ENCODE measurements around the gene OSBPL10.
"Not testable (repeated sequence)": the region's sequence is repeated elsewhere in the genome, so short reads cannot be mapped to it uniquely, and the experiment has no call there.

OSBPL10 gene

DNA sequence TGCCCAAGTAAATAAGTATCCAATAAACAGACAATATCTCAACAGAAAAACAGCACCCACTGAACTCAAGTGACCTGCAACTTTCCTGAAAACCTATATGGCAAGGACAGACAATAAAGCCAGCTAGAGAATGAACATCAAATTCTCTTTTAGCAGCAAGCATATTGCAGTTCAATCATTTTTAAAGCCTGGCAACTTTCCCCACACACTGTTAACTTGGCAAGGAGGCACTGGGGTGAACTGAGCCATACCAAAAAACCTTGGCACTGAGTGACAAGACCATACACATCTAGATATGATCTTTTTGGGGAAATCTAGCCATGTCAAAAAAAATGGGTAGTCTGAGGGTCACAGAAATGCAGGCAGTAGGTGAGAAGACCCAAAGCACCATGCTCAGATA, 273.8 kb downstream of the OSBPL10 start:
- Mint-ChIP-seq H3K36me3 (ENCODE audit: low read depth) (no peaks in the 10 kb centered on the region), H3K27me3 (no peaks in the 10 kb centered on the region), H3K4me1 (ENCODE audit: low read depth) (peaks cover 8% of the 10 kb centered on the region), H3K9me3 (no peaks in the 10 kb centered on the region), H3K4me3 (no peak overlapping the region), H3K27ac (no peak overlapping the region)

DNA sequence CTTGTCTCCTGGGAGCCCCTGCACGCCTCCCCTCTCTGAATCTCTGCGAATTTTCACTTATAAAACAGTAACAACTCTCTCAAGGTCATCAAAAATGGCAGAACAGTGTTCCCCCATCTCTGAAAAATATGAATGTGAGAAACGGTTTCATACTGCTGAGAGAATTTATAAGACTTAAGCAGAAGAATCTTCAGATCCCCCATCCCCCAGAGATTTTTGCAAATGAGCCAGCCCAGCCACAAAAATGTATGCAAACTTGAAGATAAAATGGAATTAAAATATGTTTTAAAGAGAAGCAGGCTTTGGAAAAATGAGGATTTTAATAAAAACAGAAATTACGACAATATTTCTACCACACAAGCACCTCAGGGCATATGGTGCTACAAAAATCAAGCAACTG, 275.3 kb downstream of the OSBPL10 start:
- Mint-ChIP-seq H3K4me3 (no peak overlapping the region), H3K4me1 (ENCODE audit: low read depth) (peaks cover 8% of the 10 kb centered on the region), H3K27ac (no peak overlapping the region), H3K27me3 (no peaks in the 10 kb centered on the region), H3K9me3 (no peaks in the 10 kb centered on the region), H3K36me3 (ENCODE audit: low read depth) (no peaks in the 10 kb centered on the region)

DNA sequence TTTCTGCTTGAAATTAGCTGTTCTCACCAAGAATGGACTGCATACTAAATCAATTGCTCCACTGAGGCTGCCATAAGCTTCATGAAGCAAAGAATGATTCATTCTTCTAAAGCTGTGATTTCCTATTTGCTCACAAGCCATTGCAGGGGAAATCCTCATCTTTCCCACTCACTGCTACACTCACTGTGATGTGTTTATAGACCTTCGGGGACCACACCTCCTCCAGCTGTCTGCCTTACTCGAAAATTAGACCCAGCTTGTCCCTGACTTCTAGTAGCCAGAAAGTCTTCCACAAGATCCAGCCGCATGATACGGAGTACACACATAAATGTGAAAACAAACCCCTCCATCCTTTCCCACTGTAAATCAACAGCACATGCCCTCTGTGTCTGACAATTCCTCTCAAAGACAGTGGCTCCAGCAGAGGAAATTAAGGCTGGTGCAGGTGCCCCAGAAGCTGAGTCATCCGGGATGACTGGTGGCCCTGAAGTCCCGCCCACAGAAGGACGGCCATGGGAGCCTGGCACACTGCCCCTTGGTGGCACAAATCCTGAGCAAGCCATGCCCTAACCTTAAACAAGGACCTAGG, 276.4 kb downstream of the OSBPL10 start:
- no peaks in the 10 kb centered on the region for H3K36me3 Mint-ChIP-seq (ENCODE audit: low read depth)
- peak overlapping the region; percentile 60 for H3K27ac Mint-ChIP-seq
- H3K9me3 Mint-ChIP-seq = no peaks in the 10 kb centered on the region
- peaks cover 8% of the 10 kb centered on the region for H3K4me1 Mint-ChIP-seq (ENCODE audit: low read depth)
- no peaks in the 10 kb centered on the region for H3K27me3 Mint-ChIP-seq
- H3K4me3 Mint-ChIP-seq = peak overlapping the region; percentile 38

DNA sequence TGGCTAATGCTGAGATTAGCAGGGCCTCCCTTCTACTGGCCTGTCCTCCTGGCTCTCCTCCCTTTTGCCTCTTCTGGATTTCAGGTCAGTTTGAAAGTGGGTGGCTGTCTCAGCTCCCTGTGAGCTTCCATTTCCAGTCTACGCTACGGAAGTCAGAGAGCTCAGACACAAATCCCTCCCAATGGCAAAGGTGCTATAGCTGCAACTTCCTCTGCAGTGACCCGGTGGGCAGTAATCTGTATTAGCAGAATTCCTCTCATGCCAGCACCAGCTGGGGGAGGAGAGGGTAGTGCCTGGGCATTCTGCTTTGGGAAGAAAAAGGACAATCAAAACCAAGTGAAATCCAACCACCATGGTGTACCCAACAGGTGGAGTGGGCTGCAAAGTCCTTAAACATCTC, 276.9 kb downstream of the OSBPL10 start:
- H3K36me3 Mint-ChIP-seq (ENCODE audit: low read depth) = no peaks in the 10 kb centered on the region
- H3K27me3 Mint-ChIP-seq = no peaks in the 10 kb centered on the region
- H3K27ac Mint-ChIP-seq = no peak overlapping the region
- H3K4me1 Mint-ChIP-seq (ENCODE audit: low read depth) = peaks cover 8% of the 10 kb centered on the region
- H3K9me3 Mint-ChIP-seq = no peaks in the 10 kb centered on the region
- H3K4me3 Mint-ChIP-seq = no peak overlapping the region

DNA sequence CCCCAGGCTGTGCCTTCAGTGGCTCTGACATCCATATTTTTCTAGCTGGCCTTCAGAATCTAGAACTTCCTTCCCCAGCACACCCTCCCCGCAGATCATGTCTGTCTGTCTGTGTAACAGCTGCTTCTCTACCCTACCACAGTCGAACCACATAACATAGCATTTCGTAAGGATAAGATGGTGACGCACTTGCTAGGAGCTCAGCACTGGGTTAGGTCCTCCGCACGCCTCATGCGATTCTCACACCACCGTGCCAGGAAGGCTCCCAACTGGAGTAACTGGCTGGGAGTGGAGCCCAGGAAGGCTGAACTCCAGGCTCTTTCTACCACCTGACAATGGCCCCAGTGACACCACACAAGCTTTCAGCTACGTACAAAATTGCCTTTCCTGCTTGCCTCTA, 279.8 kb downstream of the OSBPL10 start:
- no peaks in the 10 kb centered on the region for H3K27me3 Mint-ChIP-seq

DNA sequence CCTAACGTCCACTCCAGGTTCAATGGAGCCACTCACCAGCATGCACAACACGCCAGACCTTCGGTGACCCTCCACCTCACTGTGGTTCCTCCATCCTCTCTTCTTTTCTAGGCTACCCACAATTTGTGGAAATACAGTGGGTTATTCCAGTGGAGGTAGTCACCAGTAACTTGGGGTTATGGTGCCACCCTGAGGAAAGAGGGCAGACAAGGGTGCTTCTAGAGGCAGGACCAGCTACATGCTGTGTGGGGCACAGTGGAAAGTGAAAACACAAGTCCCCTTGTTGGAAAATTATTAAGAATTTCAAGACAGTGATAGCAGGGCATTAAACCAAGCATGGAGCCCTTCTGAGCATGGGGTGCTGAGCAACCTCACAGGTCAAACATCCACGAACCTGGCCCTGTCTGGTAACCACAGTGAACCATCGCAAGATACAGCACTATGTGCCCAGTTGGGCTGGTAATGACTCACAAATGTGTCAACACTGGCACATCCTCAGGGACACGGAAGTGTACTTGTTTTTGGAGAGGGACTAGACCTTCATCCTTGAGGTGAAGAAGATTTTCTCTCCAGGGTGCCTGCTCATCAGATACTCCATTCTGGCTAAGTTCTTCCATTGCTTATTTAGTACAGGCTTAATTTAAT, 281.6 kb downstream of the OSBPL10 start:
- no peaks in the 10 kb centered on the region for H3K36me3 Mint-ChIP-seq (ENCODE audit: low read depth)
- no peaks in the 10 kb centered on the region for H3K9me3 Mint-ChIP-seq
- no peaks in the 10 kb centered on the region for H3K27me3 Mint-ChIP-seq

More for the DNA sequence above, 279.8 kb downstream of the OSBPL10 start:
- no peaks in the 10 kb centered on the region for H3K9me3 Mint-ChIP-seq
- H3K4me1 Mint-ChIP-seq (ENCODE audit: low read depth) = peaks cover 8% of the 10 kb centered on the region
- H3K36me3 Mint-ChIP-seq (ENCODE audit: low read depth) = no peaks in the 10 kb centered on the region
- H3K27ac Mint-ChIP-seq = no peak overlapping the region
- no peak overlapping the region for H3K4me3 Mint-ChIP-seq

DNA sequence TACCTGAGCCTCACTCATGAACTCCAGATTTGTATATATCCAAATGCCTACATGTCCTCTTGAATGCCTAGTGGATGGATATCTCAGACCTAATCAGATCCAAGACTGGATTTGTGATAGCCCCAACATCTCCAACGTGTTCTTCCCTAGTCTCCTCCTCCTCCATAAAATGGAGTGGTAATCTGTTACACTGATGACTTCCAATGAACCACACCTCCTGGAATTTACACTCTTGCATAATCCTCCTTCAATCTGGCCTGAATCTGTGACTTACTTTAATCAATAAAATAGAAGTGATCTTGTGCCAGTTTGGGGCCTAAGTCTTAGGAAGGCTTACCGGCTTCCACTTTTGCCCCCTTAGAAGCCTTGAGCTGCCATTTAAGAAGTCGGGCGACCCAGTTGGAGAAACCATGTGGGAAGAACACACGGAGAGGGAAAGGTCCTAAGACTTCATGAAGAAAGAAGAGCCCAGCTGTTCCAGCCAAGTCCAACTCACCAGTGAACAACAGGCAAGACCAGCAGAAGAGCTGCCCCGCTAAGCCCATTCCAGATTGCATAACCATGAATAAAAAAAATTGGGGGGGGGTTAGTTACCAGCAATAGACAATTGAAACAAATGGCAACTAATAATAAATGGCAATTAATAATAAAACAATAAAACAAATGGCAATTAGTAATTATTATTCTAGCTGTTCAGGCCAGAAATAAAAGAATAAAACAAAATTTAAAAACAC, 284.1 kb downstream of the OSBPL10 start:
- no peaks in the 10 kb centered on the region for H3K4me1 Mint-ChIP-seq (ENCODE audit: low read depth)
- no peaks in the 10 kb centered on the region for H3K9me3 Mint-ChIP-seq
- no peak overlapping the region for H3K4me3 Mint-ChIP-seq
- H3K27ac Mint-ChIP-seq = no peak overlapping the region
- H3K27me3 Mint-ChIP-seq = no peaks in the 10 kb centered on the region
- no peaks in the 10 kb centered on the region for H3K36me3 Mint-ChIP-seq (ENCODE audit: low read depth)

More for the DNA sequence above, 281.6 kb downstream of the OSBPL10 start:
- Mint-ChIP-seq H3K4me3 (no peak overlapping the region), H3K4me1 (ENCODE audit: low read depth) (no peaks in the 10 kb centered on the region), H3K27ac (no peak overlapping the region)

DNA sequence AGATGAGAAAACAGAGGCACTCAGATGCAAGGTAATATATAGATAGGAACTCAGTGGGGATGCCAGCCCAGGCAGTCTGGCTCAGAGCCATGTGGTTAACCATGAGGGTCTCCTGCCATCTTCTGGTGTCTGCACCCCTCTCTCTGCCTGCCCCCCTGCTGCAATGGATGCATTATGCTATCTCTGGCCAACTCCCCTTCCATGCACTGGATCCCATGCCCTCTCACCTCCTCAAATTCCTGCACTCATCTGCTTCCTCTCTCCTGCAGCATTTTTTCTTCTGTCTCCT, 285.1 kb downstream of the OSBPL10 start:
- no peaks in the 10 kb centered on the region for H3K4me1 Mint-ChIP-seq (ENCODE audit: low read depth)
- no peak overlapping the region for H3K27ac Mint-ChIP-seq
- peaks cover 3% of the 10 kb centered on the region for H3K36me3 Mint-ChIP-seq (ENCODE audit: low read depth)
- H3K4me3 Mint-ChIP-seq = no peak overlapping the region
- no peaks in the 10 kb centered on the region for H3K9me3 Mint-ChIP-seq
- no peaks in the 10 kb centered on the region for H3K27me3 Mint-ChIP-seq

DNA sequence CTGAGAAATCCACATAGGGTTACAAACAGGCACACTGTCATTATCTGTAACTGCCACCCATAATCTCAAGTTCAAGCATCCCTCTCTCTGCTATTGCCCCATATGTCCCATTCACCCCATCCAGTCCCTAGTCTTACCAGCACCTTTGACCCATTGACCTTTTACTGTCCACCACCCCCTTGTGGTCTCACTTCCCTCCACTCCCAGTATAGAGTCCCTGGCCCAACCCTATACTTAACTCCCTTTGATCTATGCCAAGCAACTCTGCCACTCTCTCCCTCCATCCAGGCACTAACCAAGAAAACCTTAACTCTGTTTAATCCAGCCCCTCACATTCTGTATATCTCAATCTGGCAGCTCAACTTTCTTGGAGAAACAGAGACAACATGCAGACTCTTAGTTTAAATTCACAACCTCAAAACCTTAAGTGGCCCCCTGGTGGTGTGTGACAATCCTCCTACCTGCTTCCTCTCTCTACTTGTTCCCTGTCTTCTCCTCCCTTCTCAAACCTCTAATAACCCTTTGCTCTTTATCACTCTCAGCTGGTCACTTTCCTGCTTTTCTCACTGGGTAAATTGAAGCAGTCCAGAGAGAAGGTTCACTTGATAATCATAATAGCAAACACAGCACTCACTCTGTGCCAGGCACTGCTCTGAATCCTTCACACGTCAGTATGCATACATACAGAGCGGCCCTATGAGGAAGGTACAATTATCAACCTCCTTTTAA, 285.6 kb downstream of the OSBPL10 start:
- Mint-ChIP-seq H3K4me1 (ENCODE audit: low read depth) (no peaks in the 10 kb centered on the region), H3K36me3 (ENCODE audit: low read depth) (peaks cover 7% of the 10 kb centered on the region), H3K4me3 (no peak overlapping the region), H3K27ac (no peak overlapping the region), H3K9me3 (no peaks in the 10 kb centered on the region), H3K27me3 (no peaks in the 10 kb centered on the region)

DNA sequence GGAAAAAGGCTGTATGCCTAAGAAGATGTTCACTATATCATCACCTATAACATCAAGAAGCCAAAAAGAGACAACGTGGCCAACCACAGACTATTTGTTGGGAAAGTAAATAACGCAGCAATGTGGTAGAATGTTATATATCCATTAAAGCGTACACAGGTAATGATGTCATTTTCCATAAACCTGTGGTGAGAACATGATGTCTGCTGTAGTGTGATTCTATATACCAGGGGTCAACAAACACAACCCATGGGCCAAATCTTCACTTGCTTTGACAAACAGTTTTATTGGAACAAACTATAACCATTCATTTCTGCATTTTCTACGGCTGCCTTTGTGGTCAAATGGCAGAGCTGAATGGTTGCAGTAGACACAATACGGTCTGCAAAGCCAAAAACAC, 287.7 kb downstream of the OSBPL10 start:
- H3K36me3 Mint-ChIP-seq (ENCODE audit: low read depth) = peaks cover 7% of the 10 kb centered on the region
- H3K9me3 Mint-ChIP-seq = peaks cover 4% of the 10 kb centered on the region
- H3K27me3 Mint-ChIP-seq = no peaks in the 10 kb centered on the region
- no peaks in the 10 kb centered on the region for H3K4me1 Mint-ChIP-seq (ENCODE audit: low read depth)
- H3K4me3 Mint-ChIP-seq = no peak overlapping the region
- no peak overlapping the region for H3K27ac Mint-ChIP-seq

DNA sequence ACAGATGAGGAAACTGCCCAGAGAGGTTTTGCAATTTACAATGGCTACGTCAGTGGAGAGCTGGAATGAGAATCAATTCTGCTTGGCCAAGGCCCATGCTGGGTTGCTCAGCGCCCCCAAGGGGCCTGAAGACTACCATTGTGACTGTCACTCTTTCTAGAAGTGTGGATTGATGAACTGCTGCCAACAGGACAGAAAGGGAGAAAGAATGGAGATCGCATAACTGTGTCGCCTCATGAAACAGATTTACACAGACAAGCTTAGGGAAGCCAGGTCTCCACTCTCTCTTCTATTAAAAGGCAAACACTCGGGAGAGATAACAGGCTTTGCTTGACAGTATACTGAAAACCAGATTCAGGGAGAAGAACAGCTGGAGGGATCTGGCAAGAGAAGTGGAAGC, 288.3 kb downstream of the OSBPL10 start:
- H3K27me3 Mint-ChIP-seq = no peaks in the 10 kb centered on the region
- H3K36me3 Mint-ChIP-seq (ENCODE audit: low read depth) = peaks cover 7% of the 10 kb centered on the region
- no peak overlapping the region for H3K27ac Mint-ChIP-seq
- H3K4me1 Mint-ChIP-seq (ENCODE audit: low read depth) = no peaks in the 10 kb centered on the region
- no peak overlapping the region for H3K4me3 Mint-ChIP-seq
- peaks cover 4% of the 10 kb centered on the region for H3K9me3 Mint-ChIP-seq

DNA sequence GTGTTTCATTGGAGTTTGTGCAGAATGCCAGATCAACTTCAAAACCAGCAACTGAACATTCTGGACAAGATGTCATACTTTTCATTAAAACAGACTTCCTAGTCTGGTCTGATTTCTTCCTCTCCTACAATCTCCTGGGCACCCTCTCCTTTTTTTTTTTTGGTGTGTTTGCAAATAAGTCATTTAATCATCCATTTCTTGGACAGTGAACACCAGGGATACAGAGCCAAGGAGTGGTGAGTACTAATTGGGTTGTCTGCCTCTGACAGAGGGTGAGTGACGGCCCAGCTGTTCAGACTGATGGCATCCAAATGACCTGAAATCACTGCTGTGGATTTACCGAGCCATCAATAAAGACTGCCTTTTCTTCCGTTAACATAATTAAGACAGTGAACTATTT, 290.3 kb downstream of the OSBPL10 start:
- H3K9me3 Mint-ChIP-seq = peaks cover 4% of the 10 kb centered on the region
- H3K27me3 Mint-ChIP-seq = no peaks in the 10 kb centered on the region
- no peak overlapping the region for H3K27ac Mint-ChIP-seq
- H3K36me3 Mint-ChIP-seq (ENCODE audit: low read depth) = peaks cover 7% of the 10 kb centered on the region
- no peaks in the 10 kb centered on the region for H3K4me1 Mint-ChIP-seq (ENCODE audit: low read depth)
- no peak overlapping the region for H3K4me3 Mint-ChIP-seq

DNA sequence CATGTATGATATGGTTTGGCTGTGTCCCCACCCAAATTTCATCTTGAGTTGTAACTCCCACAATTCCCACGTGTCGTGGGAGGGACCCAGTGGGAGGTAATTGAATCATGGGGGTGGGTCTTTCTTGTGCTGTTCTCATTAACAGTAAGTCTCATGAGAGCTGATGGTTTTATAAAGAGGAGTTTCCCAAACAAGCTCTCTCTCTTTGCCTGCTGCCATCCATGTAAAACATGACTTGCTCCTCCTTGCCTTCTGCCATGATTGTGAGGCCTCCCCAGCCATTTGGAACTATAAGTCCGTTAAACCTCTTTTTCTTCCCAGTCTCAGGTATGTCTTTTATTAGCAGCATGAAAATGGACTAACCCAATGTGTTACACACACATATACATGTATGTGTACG, 291.5 kb downstream of the OSBPL10 start:
- not testable (repeated sequence) for H3K4me1 Mint-ChIP-seq (ENCODE audit: low read depth); H3K9me3 Mint-ChIP-seq

DNA sequence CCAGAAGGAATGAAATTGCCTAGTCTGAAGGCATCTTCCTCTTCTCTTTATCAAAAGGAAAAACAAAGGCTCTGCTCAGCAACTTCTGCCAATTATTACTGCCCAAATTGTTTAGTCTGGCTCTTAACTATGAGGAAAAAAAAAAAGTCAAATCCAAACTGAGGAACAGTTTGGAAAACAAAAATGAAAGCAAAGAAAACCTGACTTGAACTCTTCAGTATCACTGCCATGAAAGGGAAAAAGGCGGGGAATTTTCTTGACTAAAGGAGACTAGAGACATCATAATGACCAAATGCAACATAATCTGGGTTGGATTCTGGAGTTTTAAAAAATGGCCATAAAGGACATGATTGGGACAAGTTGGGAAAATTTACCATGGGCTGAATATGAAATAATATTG, 292.1 kb downstream of the OSBPL10 start:
- peaks cover 4% of the 10 kb centered on the region for H3K9me3 Mint-ChIP-seq
- H3K27ac Mint-ChIP-seq = no peak overlapping the region
- H3K4me3 Mint-ChIP-seq = no peak overlapping the region
- peaks cover 7% of the 10 kb centered on the region for H3K36me3 Mint-ChIP-seq (ENCODE audit: low read depth)
- H3K27me3 Mint-ChIP-seq = no peaks in the 10 kb centered on the region
- H3K4me1 Mint-ChIP-seq (ENCODE audit: low read depth) = no peaks in the 10 kb centered on the region

More for the DNA sequence above, 291.5 kb downstream of the OSBPL10 start:
- H3K4me3 Mint-ChIP-seq; H3K27me3 Mint-ChIP-seq; H3K36me3 Mint-ChIP-seq (ENCODE audit: low read depth); H3K27ac Mint-ChIP-seq: not testable (repeated sequence)

All from stimulated activated naive CD8-positive, alpha-beta T cell treated with anti-CD3 and anti-CD28 coated beads, Interleukin-15, Interleukin-2, amounts not matched to agents 100 ng/mL and 50 ng/mL, for 24 hours (primary cell).